HG03565 (cell line): ENCODE results near the gene RASL11B.
"Not testable (repeated sequence)": the region's sequence is repeated elsewhere in the genome, so short reads cannot be mapped to it uniquely, and the experiment has no call there.

ENCODE experiments used
- ATAC-seq: cut with Tn5 transposase; IDR thresholded peaks from one replicate; pipeline ENCODE4 v1.9.1; 2021; ENCODE audit warnings: mild to moderate bottlenecking, moderate library complexity; ENCODE audit not compliant: unreplicated experiment

Gene RASL11B, protein sequence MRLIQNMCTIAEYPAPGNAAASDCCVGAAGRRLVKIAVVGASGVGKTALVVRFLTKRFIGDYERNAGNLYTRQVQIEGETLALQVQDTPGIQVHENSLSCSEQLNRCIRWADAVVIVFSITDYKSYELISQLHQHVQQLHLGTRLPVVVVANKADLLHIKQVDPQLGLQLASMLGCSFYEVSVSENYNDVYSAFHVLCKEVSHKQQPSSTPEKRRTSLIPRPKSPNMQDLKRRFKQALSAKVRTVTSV

DNA sequence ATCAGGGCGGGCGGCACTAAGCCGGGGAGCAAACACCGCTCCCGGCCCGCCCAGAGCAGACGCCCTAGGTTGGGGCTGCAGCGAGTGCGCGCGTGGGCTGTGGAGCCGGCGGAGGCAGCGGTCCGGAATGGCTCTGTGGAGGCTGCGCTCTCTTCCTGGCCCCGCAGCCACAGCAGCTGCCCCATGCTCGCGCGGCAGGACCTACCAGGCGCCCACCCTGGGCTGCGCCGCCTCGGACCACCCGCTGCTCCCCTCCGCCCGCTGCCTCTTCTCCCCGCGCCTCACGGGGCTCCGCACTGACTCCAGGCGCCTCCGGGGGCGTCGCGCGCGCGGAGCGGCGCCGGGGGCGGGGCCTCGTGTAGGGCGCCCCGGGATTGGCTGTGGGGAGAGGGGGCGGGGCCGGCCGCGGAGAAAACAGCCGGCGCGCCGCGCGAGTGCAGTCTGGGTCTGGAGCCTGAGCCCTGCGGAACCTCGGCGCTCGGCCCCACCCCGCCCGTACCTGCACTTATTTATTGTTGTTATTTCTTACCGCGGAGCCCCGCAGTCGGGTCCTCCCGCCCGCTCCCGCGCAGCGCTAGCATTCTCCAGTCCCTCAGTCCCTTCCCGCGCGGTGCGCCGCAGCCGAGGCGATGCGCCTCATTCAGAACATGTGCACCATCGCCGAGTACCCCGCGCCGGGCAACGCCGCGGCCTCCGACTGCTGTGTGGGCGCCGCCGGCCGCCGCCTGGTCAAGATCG is at the start of gene RASL11B:
RASL11B (plus strand) TSS at position 439 of the 738 bp plus-strand sequence; CDS start at position 630, 191 bp downstream.
- ATAC-seq: peak; percentile 94

DNA sequence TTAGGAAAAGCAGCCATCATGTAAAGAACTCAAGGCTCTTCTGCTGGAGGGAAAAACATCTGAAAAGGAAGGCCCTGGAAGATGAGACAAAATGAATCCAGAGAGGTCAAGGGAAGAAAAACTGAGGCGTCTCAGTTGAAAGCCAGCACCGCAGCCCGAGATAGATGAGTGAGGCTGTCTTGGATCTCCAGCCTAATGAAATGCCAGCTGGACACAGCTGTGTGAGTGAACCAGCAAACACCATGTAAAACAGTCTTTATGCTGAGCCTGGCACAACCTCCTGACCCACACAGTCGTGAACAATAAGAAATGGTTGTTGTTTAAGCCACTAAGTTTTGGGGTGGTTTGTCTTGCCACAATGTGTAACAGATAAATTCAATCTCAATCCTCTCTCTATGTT is 48.6 kb upstream of the RASL11B start:
- ATAC-seq: no peak

DNA sequence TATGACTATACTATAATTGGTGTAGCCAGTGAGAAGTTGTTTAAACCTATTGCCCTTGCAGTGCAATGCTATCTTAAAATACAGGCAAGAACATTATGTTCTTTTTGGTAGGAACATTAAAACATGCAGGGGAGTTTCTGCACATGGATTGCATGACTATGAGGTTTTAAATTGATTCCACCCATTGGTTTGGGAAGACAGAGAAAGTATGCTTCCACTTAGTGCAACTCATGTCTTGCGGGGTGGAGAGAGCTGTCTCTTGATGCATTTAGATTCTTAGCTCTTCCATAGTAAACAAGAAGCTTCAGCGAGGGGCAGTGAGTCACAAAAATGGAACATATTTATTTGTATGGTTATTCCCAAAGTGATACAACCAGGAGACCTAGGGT is 39.5 kb upstream of the RASL11B start:
- no peak for ATAC-seq

GRCh38 chr4:52822972-52823701 is 39.0 kb upstream of the RASL11B start:
- ATAC-seq: no peak

- ATAC-seq: no peak
These were observed 38.4 kb upstream of the RASL11B start for GRCh38 chr4:52823702-52824092.

- ATAC-seq: no peak
These were observed 37.9 kb upstream of the RASL11B start for GRCh38 chr4:52824270-52824602.

DNA sequence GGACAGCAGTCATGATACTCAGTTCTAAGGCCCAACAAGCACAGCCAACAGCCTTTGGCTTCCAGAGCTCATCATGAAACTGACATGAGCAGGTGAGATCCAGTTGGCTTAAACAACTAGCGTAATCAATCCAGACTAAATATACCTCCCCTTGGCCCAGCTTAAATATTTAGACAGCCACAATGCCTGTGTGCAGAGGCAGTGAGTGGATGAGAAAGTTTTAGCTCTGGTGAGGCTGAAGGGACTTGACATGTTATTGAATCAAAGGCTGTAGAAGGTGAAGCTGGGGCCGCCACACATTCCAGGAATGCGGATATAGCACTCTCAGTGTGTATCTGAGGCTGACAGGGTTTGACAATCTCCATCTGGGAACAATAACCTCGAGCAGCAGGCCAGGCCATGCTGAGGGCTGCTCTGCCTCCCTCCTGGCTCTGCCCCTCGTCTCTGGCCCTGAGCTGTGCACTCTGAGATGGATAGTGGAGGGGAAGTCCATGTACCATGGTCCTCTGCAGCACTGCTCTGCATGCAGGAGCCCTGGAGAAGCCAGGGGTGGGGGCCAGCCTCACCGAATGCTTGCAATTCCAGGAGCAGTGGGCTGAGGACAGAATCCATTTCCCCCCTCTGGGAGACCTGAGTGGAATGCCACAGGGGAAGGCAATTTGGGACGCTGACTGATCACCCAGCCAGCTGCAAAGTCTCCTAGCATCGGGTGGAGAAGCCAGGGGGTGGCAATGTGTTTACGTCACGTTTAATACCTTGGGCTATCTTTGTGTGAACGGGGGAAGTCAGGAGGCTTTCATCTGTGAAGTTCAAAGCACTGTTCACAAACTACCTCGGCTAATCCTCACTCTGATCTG is 37.3 kb upstream of the RASL11B start:
- no peak for ATAC-seq

DNA sequence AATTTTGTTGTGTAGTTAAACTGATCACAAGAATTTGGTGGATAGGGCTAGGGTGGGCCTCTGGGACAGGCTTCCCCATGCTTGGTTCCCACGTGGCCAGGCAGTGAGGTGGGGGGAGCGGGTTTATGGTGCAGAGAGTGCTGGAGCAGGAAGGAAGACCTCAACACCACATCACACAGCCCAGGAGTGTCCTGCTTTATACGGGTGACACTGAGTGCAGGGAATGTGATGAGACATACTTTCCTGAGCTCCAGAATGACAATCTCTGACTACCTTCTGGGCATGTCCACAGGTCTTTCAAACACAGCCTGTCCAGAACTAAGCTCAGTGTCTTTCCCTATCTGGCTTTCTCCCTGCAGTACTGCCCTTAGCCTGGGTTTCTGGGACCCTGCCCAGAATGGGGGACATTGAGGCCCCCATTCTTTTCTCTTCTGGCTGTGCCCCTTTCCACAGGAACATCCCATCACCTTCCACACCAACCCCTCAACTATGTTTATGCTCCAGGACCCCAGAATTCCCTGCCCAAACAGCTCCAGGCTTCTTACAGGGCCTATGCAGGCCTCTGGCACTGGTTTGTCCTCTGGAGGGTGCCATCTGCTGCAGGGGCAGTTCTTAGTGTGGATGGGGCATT is 36.5 kb upstream of the RASL11B start:
- ATAC-seq: no peak

- ATAC-seq: no peak
These were observed 28.1 kb upstream of the RASL11B start for GRCh38 chr4:52833941-52834525.

GRCh38 chr4:52834641-52835456 is 27.3 kb upstream of the RASL11B start:
- ATAC-seq: not testable (repeated sequence)

DNA sequence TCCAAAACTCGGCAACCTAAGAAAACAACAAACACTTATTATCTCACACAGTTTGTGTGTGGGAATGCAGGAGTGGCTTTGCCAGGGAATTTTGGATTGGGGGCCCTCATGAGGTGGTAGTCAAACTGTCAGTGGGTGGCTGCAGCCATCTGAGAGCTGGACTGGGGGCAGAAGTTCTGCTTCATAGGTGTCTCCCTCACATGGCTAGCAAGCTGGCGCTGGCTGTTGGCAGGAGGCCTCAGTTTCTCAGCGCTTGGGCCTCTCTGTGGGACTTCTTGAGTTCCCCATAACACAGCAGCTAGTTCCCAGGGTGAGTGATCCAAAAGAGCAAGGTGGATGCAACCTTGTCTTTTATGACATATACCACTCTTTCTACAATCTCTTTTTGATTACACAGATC is 26.0 kb upstream of the RASL11B start:
- ATAC-seq: no peak

DNA sequence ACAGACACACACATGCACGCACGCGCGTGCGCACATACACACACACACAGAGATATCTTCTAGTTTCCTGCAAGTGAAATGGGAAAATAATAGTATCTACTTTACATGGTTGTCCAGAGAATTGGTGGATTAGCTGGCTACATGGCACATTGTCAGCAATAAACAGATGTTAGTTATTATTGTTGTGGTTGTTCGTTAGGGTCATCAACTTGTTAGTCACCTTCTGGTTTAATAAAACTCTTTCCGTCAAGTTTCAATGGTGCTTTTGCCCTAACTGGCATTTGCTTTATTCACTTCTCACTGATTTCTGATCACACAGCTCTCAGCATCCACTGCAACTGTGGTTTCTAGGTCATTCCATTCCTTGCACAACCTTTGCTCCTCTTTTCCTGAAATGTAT is 25.4 kb upstream of the RASL11B start:
- no peak for ATAC-seq

DNA sequence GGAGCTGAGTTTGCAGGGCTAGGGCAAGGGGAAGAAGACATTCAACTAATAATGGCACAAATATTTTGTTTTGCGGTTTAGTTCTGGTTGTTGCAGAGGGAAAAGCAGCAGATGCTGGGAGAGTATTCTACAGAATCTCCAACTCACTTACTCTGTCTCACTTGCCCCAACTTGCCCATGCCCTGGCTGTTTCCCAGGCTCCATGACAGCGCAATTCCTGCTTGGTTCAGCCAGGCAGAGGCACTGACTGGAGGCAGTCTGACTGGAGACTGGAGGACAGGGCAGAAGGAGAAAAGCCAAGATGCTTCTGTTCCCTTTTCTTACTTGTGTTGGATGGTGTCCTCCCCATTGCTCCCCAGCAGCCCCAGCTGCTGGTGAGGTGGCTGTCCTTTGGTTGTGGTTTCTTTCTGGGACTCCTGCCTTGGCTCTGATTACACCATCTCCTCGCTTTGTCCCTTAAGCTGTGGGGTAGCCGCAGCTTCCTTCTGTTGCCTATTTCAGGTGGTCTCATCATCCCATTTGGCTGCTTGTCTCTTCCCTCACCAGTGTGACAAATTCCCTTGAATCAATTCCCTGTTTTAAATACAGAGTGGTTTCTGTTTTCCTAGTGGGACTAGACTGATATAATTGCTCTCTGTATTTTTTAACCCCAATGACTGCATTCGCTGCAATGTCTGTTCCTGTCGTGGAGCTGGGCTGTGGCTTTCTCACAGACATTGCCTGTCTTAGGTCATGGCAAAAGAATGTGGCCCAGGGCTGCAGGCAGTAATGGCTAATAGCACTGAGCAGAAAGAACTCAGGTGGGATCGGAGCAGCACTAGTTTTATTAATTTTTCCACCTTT is 24.2 kb upstream of the RASL11B start:
- no peak for ATAC-seq

GRCh38 chr4:52838729-52839586 is 23.2 kb upstream of the RASL11B start:
- no peak for ATAC-seq

GRCh38 chr4:52840531-52841370 is 21.4 kb upstream of the RASL11B start:
- no peak for ATAC-seq

DNA sequence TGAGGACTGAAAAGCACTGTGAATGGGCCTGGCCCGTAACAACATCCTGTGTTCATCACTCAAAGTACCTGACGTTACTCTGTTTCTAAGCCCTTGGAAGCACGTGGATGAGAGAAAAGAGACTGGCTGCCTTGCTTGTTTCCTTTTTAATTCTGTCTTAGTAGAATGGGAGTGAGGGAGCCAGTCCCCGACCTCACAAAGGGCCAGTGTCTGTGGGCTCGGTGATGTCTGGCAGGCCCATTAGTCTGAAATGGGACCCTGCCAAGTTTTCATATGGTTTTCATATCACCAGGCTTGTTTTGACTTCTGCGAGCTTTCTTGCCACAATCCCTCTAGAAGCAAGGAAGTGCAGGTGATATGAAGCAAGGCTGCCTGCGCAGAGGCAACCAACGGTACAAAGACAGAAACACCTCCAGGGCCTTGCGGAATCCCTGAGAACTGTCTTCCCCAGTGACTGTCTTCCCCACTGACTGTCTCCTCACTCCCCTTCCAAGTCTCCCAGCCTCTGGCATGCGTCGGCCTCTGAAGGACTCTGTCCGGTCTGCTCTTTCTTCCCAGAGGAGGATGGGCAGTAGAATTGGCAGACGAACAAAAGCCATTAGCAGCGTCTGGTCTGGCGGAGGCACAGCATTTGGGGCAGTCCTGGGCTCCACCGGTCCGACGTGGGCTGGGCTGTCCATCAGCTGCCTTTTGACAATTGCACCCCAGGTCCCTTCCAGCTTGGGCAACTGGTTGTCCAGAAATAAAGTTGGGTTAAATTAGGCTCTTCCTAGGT is 20.2 kb upstream of the RASL11B start:
- no peak for ATAC-seq
